CD4-positive, alpha-beta memory T cell (primary cell): ENCODE results near the gene PARD3B. TPM values are rescaled to one million over a fixed set of nuclear protein-coding genes. Genes with fewer than 3 reads are reported as not detected.

Source experiments
- CTCF ChIA-PET: fragments of 350-600 bp; sonication (Branson Sonifier 250); formaldehyde crosslinking; loops from one replicate; lab custom pipeline; 2021; ENCODE audit warnings: inconsistent platforms; ENCODE audit not compliant: partially characterized antibody; lab: Charles Lee
- POLR2A ChIA-PET: fragments of 350-600 bp; sonication (Branson Sonifier 250); formaldehyde crosslinking; loops from one replicate; lab custom pipeline; 2021; ENCODE audit not compliant: partially characterized antibody; lab: Charles Lee
- DNase-seq, 5 donors: peaks; one replicate each; pipeline versions ENCODE4 v3.0.0 to v3.0.0-alpha.2; 2020 to 2022; ENCODE audit warnings: mixed read lengths in 1 of 5
- H3K27ac ChIP-seq: one replicate; pipeline ENCODE4 v1.7.0; 2013; ENCODE audit warnings: low read depth, low read length
- H3K27me3 ChIP-seq: 2 replicates; pipeline ENCODE4 v1.7.0; 2013; ENCODE audit warnings: mild to moderate bottlenecking, low read length, moderate library complexity; ENCODE audit not compliant: insufficient read depth
- H3K36me3 ChIP-seq: 2 replicates; pipeline ENCODE4 v1.7.0; 2013; ENCODE audit warnings: mild to moderate bottlenecking, low read length, moderate library complexity; ENCODE audit not compliant: insufficient read depth
- H3K4me1 ChIP-seq: 2 replicates; pipeline ENCODE4 v1.7.0; 2013; ENCODE audit warnings: mild to moderate bottlenecking, low read length, moderate library complexity; ENCODE audit not compliant: insufficient read depth
- H3K4me3 ChIP-seq, 2 donors: one replicate each; pipeline ENCODE4 v1.7.0; 2013; ENCODE audit warnings: low read length in 2 of 2, mild to moderate bottlenecking in 1 of 2
- H3K9me3 ChIP-seq, 2 donors: one replicate each; pipeline ENCODE4 v1.7.0; 2013; ENCODE audit warnings: low read length in 2 of 2, control low read depth in 1 of 2; ENCODE audit not compliant: control insufficient read depth in 1 of 2
- H3K27ac Mint-ChIP-seq, 7 donors: one replicate each; pipeline ENCODE4 v1.8.0; 2020 to 2021; ENCODE audit warnings: mixed read lengths in 7 of 7, mild to moderate bottlenecking in 6 of 7, inconsistent platforms in 3 of 7, moderate library complexity in 3 of 7
- H3K27me3 Mint-ChIP-seq, 2 donors: one replicate each; pipeline ENCODE4 v1.8.0; 2020 to 2021; ENCODE audit warnings: mixed read lengths in 2 of 2
- H3K36me3 Mint-ChIP-seq, 2 donors: one replicate each; pipeline ENCODE4 v1.8.0; 2020 to 2021; ENCODE audit warnings: mixed read lengths in 2 of 2, inconsistent platforms in 1 of 2, mild to moderate bottlenecking in 1 of 2
- H3K4me1 Mint-ChIP-seq, 4 donors: one replicate each; pipeline ENCODE4 v1.8.0; 2020 to 2021; ENCODE audit warnings: mixed read lengths in 4 of 4, mild to moderate bottlenecking in 1 of 4
- H3K4me3 Mint-ChIP-seq, 8 donors: one replicate each; pipeline ENCODE4 v1.8.0; 2020 to 2021; ENCODE audit warnings: mixed read lengths in 8 of 8, mild to moderate bottlenecking in 7 of 8, moderate library complexity in 6 of 8, inconsistent platforms in 3 of 8
- H3K9me3 Mint-ChIP-seq, 8 donors: one replicate each; pipeline ENCODE4 v1.8.0; 2020 to 2021; ENCODE audit warnings: mixed read lengths in 8 of 8, mild to moderate bottlenecking in 5 of 8, inconsistent platforms in 3 of 8, moderate library complexity in 1 of 8
- intact Hi-C: fragments of 100-400 bp; cut with micrococcal nuclease; formaldehyde crosslinking; loops from one replicate; pipeline ENCODE4 v1.15.1; 2023
- polyA plus RNA-seq, 2 donors: library from polyadenylated mRNA; unstranded; fragments of 300-500 nt; fragmentation: Illumina TruSeq; gene quantifications; one replicate each; pipeline ENCODE4 v1.2.3, GENCODE V29; 2021
- total RNA-seq, 2 experiments: library from RNA; stranded (reverse); gene quantifications; one replicate each; pipeline ENCODE4 v1.2.3, GENCODE V29; 2021

PARD3B gene
- total and polyA plus RNA-seq, 4 experiments from 2014 or later: 0.44 to 1.3 (median 1.2) TPM; not detected in 1

DNA sequence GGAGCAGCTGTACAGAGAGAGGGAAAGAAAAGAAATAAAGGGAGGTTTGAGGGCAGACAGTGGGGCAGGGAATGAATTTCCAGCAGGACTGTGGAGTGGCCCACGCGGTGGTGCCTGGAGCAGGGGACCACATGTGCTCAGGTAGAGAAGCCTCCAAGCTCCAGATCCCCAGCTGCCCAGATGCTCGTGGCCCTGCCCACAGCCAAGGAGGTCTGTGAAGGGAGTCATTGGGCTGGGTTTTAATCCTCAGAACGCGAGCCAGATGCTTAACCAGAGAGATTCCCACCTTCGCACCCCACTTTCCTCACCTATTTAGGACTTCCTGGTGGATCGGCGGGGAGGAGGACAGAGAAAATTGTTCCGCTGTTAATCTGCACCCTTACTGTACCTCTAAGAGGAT is 369.4 kb downstream of the PARD3B start:
- peaks cover 0 to 8% (median 3%) of the 10 kb centered on the region in 4 donors for H3K4me1 Mint-ChIP-seq
- H3K4me3 Mint-ChIP-seq: no peak overlapping the region
- peak overlapping the region in 2 of 7 donors; percentile 12 to 58 for H3K27ac Mint-ChIP-seq
- H3K9me3 Mint-ChIP-seq: peaks cover 0 to 4% (median 0%) of the 10 kb centered on the region in 8 donors
- no peaks in the 10 kb centered on the region for H3K27me3 ChIP-seq
- H3K4me3 ChIP-seq: no peak overlapping the region
- no peak overlapping the region for H3K27ac ChIP-seq
- H3K36me3 Mint-ChIP-seq: no peaks in the 10 kb centered on the region
- intact Hi-C loops: no loop called here
- H3K4me1 ChIP-seq: no peaks in the 10 kb centered on the region
- POLR2A ChIA-PET: interaction anchor here (1.2 kb wide), 1 partner anchor 14 kb away, joined by 3 read pairs; no protein-coding TSS in a partner anchor
- H3K27me3 Mint-ChIP-seq: no peaks in the 10 kb centered on the region
- no peak for DNase-seq
- no peaks in the 10 kb centered on the region for H3K36me3 ChIP-seq
- no peaks in the 10 kb centered on the region for H3K9me3 ChIP-seq
- CTCF ChIA-PET: no interaction called here

DNA sequence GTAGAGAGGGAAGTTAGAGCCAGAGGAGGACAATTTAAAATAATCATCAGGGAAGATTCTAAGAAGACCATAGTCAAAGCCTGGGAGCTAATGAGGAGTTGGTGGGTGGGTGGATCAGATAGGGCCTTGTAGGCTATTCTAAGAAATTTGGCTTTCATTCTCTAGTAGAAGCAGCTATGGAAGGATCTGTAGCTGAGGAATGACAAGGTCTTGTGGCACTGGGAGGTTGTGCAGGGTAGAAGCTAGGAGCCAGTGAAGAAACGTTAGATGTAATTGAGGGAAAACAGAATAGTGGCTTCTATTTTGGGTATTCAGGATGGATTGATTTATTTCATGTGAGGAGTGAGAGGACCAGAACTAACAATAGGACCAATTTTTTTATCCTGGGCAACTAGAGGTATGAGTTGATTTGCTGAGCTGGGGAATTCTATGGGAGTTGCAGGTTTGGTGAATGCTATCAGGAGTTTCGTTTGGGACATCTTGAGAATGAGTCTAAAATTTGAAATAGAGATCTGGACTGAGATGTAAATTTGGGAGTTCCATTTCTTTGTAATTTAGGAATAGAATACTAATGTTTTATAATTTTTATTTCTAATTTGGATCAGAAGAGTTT is 371.9 kb downstream of the PARD3B start:
- Mint-ChIP-seq H3K27ac (no peak overlapping the region), H3K4me3 (no peak overlapping the region), H3K27me3 (no peaks in the 10 kb centered on the region), H3K36me3 (no peaks in the 10 kb centered on the region), H3K9me3 (peaks cover 0 to 4% (median 0%) of the 10 kb centered on the region in 8 donors), H3K4me1 (peaks cover 0 to 5% (median 2%) of the 10 kb centered on the region in 4 donors)
- H3K27ac ChIP-seq: no peak overlapping the region
- CTCF ChIA-PET: no interaction called here
- no peaks in the 10 kb centered on the region for H3K36me3 ChIP-seq
- no peaks in the 10 kb centered on the region for H3K27me3 ChIP-seq
- intact Hi-C loops: no loop called here
- POLR2A ChIA-PET: no interaction called here
- no peaks in the 10 kb centered on the region for H3K4me1 ChIP-seq
- no peaks in the 10 kb centered on the region for H3K9me3 ChIP-seq
- no peak for DNase-seq
- no peak overlapping the region for H3K4me3 ChIP-seq

DNA sequence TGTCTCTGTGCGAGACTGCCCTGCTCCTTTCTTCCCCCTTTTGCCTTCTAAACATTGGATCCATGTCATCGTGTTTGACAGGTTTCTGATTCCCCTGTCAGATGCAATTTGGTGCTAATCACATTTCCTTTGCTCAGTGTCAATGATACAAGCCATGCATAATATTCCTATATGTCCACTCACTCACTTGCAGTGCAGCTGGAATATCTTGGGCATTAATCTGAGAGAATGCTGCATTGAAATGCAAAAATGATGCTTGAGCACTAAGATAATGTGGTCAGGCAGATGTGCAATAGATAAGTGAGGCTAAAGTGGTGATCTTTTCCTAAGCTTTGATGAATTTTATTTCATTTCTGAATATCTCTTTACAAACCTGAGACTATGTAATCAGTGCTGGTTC is 375.5 kb downstream of the PARD3B start:
- Mint-ChIP-seq H3K27me3 (no peaks in the 10 kb centered on the region), H3K4me1 (no peaks in the 10 kb centered on the region), H3K9me3 (peaks cover 0 to 4% (median 0%) of the 10 kb centered on the region in 8 donors), H3K4me3 (no peak overlapping the region), H3K36me3 (peaks cover 0 to under 1% of the 10 kb centered on the region in 2 donors), H3K27ac (no peak overlapping the region)
- ChIA-PET CTCF (interaction anchor here (1.4 kb wide), 1 partner anchor 46 kb away, joined by 5 read pairs; no protein-coding TSS in a partner anchor), POLR2A (interaction anchor here (1.2 kb wide), 1 partner anchor 10 kb away, joined by 7 read pairs; no protein-coding TSS in a partner anchor)
- Histone ChIP-seq H3K27me3 (no peaks in the 10 kb centered on the region), H3K4me3 (no peak overlapping the region), H3K9me3 (no peaks in the 10 kb centered on the region), H3K4me1 (no peaks in the 10 kb centered on the region), H3K36me3 (no peaks in the 10 kb centered on the region), H3K27ac (no peak overlapping the region)
- intact Hi-C loops: no loop called here
- DNase-seq: no peak

DNA sequence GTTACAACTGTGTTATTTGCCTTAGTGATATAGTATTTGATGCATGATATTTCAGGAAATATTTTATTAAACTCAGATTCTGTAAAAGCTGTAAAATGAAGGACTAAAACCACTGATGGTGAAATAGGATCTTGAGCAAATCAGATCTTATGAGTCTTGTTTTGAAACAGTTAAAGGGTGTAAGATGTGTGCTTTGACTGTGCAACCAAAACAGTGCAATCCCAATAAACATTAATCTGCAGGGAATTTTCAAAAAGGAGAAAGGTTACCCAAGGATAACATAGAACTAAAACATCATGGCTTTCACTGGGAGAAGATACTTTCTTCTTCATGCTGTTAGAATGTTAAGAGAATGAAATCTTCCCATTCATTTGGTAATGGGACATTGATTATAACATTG is 378.7 kb downstream of the PARD3B start:
- no peak overlapping the region for H3K27ac ChIP-seq
- Mint-ChIP-seq H3K27ac (no peak overlapping the region), H3K4me3 (no peak overlapping the region), H3K27me3 (no peaks in the 10 kb centered on the region), H3K9me3 (peaks cover 0 to 4% (median under 1%) of the 10 kb centered on the region in 8 donors), H3K4me1 (no peaks in the 10 kb centered on the region), H3K36me3 (peaks cover 0 to 3% of the 10 kb centered on the region in 2 donors)
- ChIA-PET POLR2A (interaction anchor here (1.1 kb wide), 1 partner anchor 21 kb away, joined by 3 read pairs; no protein-coding TSS in a partner anchor), CTCF (no interaction called here)
- no peaks in the 10 kb centered on the region for H3K36me3 ChIP-seq
- no peaks in the 10 kb centered on the region for H3K9me3 ChIP-seq
- no peaks in the 10 kb centered on the region for H3K4me1 ChIP-seq
- H3K27me3 ChIP-seq: no peaks in the 10 kb centered on the region
- H3K4me3 ChIP-seq: no peak overlapping the region
- intact Hi-C loops: no loop called here
- no peak for DNase-seq

DNA sequence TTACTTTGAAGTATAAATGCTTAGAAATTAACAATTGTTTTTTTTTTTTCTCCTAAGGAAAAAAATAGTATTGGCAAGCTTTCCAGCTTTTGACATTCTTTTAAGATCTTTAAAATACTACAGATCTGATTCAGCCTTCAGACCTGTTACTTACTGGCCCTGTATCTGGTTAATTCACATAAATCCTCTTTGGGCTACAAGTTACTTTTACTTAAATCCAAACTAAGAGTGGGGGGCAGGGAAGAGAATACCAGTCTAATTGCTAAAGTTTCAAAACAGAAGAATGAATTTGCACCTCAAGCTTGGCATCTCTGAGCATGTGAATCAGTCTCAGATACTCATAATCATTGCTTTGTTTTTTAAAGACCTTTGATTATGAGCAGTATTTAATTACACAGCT is 386.3 kb downstream of the PARD3B start:
- intact Hi-C loops: loop anchor here (5.0 kb wide), 1 partner anchor 36 kb away; no protein-coding TSS in a partner anchor
- CTCF ChIA-PET: interaction anchor here (0.7 kb wide), 1 partner anchor 8 kb away, joined by 3 read pairs; no protein-coding TSS in a partner anchor
- H3K36me3 Mint-ChIP-seq: no peaks in the 10 kb centered on the region
- Histone ChIP-seq H3K4me3 (no peak overlapping the region), H3K4me1 (no peaks in the 10 kb centered on the region), H3K27ac (no peak overlapping the region), H3K36me3 (no peaks in the 10 kb centered on the region), H3K27me3 (no peaks in the 10 kb centered on the region), H3K9me3 (no peaks in the 10 kb centered on the region)
- H3K9me3 Mint-ChIP-seq: peaks cover 0 to 3% (median 0%) of the 10 kb centered on the region in 8 donors
- no peak overlapping the region for H3K27ac Mint-ChIP-seq
- POLR2A ChIA-PET: interaction anchor here (1.1 to 1.5 kb wide), 2 partner anchors 11 to 36 kb away, joined by 3 to 7 read pairs; no protein-coding TSS in a partner anchor
- peaks cover 0 to 1% of the 10 kb centered on the region in 2 donors for H3K27me3 Mint-ChIP-seq
- H3K4me3 Mint-ChIP-seq: no peak overlapping the region
- DNase-seq: no peak
- peaks cover 0 to 11% (median 5%) of the 10 kb centered on the region in 4 donors for H3K4me1 Mint-ChIP-seq

DNA sequence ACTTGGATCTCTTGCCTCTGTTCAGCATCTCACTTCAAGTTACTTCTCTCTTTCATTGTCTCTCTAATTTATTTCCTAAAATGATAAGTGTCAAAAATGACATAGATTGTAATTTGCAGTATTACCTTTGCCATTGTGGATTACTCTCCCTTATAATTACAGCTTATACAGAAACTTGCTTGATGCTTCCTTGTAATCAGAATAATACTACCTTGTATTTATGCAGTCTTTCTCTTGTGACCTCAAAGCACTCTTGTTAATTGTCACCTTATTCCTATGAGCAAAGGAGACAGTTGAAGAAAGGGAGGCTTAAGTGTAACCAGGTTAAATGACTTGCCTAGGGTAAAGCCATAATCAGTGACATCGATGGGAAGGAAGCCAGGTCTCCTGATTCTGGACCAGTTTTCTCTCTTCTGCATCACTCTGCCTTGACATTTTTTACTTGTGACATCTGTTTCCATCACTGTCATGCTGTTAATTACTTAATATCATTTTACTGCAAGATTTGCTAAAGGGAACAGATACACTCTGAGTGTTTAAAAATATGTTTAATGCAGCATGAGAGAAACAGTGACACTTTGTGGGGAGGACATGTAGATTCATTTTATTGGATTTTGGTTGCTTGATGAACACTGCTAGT is 388.6 kb downstream of the PARD3B start:
- Mint-ChIP-seq H3K27me3 (peaks cover 0 to 1% of the 10 kb centered on the region in 2 donors), H3K9me3 (peaks cover 0 to 2% (median 0%) of the 10 kb centered on the region in 8 donors), H3K4me1 (peaks cover 4 to 11% (median 7%) of the 10 kb centered on the region in 4 donors), H3K4me3 (no peak overlapping the region), H3K36me3 (no peaks in the 10 kb centered on the region), H3K27ac (peak overlapping the region in 1 of 7 donors; percentile 0)
- Histone ChIP-seq H3K36me3 (no peaks in the 10 kb centered on the region), H3K4me3 (no peak overlapping the region), H3K27ac (no peak overlapping the region), H3K4me1 (no peaks in the 10 kb centered on the region), H3K9me3 (no peaks in the 10 kb centered on the region), H3K27me3 (no peaks in the 10 kb centered on the region)
- intact Hi-C loops: loop anchor here (5.0 kb wide), 1 partner anchor 33 kb away; no protein-coding TSS in a partner anchor
- ChIA-PET POLR2A (no interaction called here), CTCF (no interaction called here)
- no peak for DNase-seq

DNA sequence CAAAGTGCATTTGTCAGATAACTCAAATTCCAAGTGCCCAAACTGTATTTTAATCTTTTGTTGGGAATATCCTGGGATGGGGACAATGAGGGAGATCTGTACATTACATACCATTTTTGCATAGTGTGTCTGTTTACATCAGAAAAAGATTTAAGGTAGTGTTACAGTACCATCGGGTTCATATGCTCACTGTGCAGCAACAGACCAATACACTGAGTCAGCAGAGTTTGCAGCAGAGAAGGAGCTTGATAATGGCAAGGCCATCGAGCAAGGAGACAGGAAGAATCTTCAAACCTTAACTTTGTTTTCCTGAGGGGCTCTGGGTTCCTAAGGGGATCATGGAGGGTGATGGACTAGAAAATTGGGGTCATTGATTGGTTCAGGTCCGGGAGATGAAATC is 399.7 kb downstream of the PARD3B start:
- Mint-ChIP-seq H3K4me3 (no peak overlapping the region), H3K9me3 (peaks cover 6 to 29% (median 26%) of the 10 kb centered on the region in 8 donors), H3K27ac (peak overlapping the region in 1 of 7 donors; percentile 51), H3K4me1 (peaks cover 23 to 48% (median 33%) of the 10 kb centered on the region in 4 donors), H3K36me3 (peaks cover 15 to 16% of the 10 kb centered on the region in 2 donors), H3K27me3 (no peaks in the 10 kb centered on the region)
- Histone ChIP-seq H3K36me3 (no peaks in the 10 kb centered on the region), H3K4me3 (no peak overlapping the region), H3K9me3 (no peaks in the 10 kb centered on the region), H3K4me1 (peaks cover 22% of the 10 kb centered on the region), H3K27ac (no peak overlapping the region), H3K27me3 (no peaks in the 10 kb centered on the region)
- ChIA-PET CTCF (no interaction called here), POLR2A (interaction anchor here (1.0 to 2.2 kb wide), 8 partner anchors 20 to 223 kb away, joined by 3 to 13 read pairs (median 4); no protein-coding TSS in a partner anchor)
- DNase-seq: no peak
- intact Hi-C loops: no loop called here
